PC-3 (cell line): Measurements from ENCODE around the gene PTOV1. TPM values are rescaled to one million over a fixed set of nuclear protein-coding genes. Genes with fewer than 3 reads are reported as not detected.

Experiments used
- ATAC-seq: fragments of 200-7000 bp; cut with Tn5 transposase; 2 replicates; pipeline ENCODE4 v1.9.1; 2020; ENCODE audit warnings: mild to moderate bottlenecking, moderate library complexity
- BruUV-seq: library from RNA; stranded (reverse); fragments of 400-500 nt; replicated peaks from 2 replicates; lab custom pipeline; 2021; lab: Mats Ljungman, UMichigan
- CTCF ChIA-PET: fragments of 300-600 bp; sonication (Branson Sonifier 250); formaldehyde crosslinking; loops from one replicate; lab custom pipeline; 2022; ENCODE audit warnings: antibody characterized with exemption; lab: Charles Lee
- POLR2A ChIA-PET: fragments of 300-600 bp; sonication (Branson Sonifier 250); formaldehyde crosslinking; loops from one replicate; lab custom pipeline; 2022; ENCODE audit warnings: antibody characterized with exemption; ENCODE audit not compliant: unreplicated experiment; lab: Charles Lee
- DNase-seq: peaks from one replicate; pipeline ENCODE4 v3.0.0-alpha.2; 2015
- H2AFZ ChIP-seq: fragments of 300-600 bp; sonication (generic); 2 replicates; pipeline ENCODE4 v1.6.0; 2016; ENCODE audit warnings: antibody characterized with exemption, low read length
- H3F3A ChIP-seq: fragments of 300-600 bp; sonication (generic); one replicate; pipeline ENCODE4 v1.6.0; 2017; ENCODE audit warnings: antibody characterized with exemption, low read length, control low read depth, mild to moderate bottlenecking; ENCODE audit not compliant: unreplicated experiment
- H3K27ac ChIP-seq: fragments of 300-600 bp; sonication (generic); 2 replicates; pipeline ENCODE4 v1.5.1; 2016; ENCODE audit warnings: mild to moderate bottlenecking, low read length
- H3K27me3 ChIP-seq: fragments of 300-600 bp; sonication (generic); 2 replicates; pipeline ENCODE4 v1.6.1; 2016; ENCODE audit warnings: low read length, mixed read lengths
- H3K36me3 ChIP-seq: fragments of 300-600 bp; sonication (generic); 2 replicates; pipeline ENCODE4 v1.6.1; 2016; ENCODE audit warnings: low read depth, mixed run types, low read length, mixed read lengths
- H3K4me1 ChIP-seq: fragments of 300-600 bp; sonication (generic); 2 replicates; pipeline ENCODE4 v1.5.1; 2016; ENCODE audit warnings: low read length; ENCODE audit not compliant: insufficient read depth
- H3K4me2 ChIP-seq: fragments of 300-600 bp; sonication (generic); 2 replicates; pipeline ENCODE4 v1.6.0; 2016; ENCODE audit warnings: low read length
- H3K4me3 ChIP-seq: fragments of 300-600 bp; sonication (generic); 2 replicates; pipeline ENCODE4 v1.5.1; 2016; ENCODE audit warnings: mild to moderate bottlenecking, low read length, mixed read lengths
- H3K79me2 ChIP-seq: fragments of 300-600 bp; sonication (generic); 2 replicates; pipeline ENCODE4 v1.6.1; 2017; ENCODE audit warnings: low read length, mixed read lengths
- H3K9ac ChIP-seq: fragments of 300-600 bp; sonication (generic); 2 replicates; pipeline ENCODE4 v1.6.0; 2016; ENCODE audit warnings: mild to moderate bottlenecking, low read length
- H3K9me2 ChIP-seq: fragments of 300-600 bp; sonication (generic); replicated peaks from 2 replicates; pipeline ENCODE4 v1.6.1; 2016; ENCODE audit warnings: mixed run types, low read length, mixed read lengths
- H3K9me3 ChIP-seq: fragments of 300-600 bp; sonication (generic); 2 replicates; pipeline ENCODE4 v1.6.1; 2016; ENCODE audit warnings: low read length, mixed read lengths
- H4K20me1 ChIP-seq: fragments of 300-600 bp; sonication (generic); 2 replicates; pipeline ENCODE4 v1.6.1; 2016; ENCODE audit warnings: low read length, mixed read lengths
- EZH2 ChIP-seq: fragments of 300-600 bp; sonication (generic); IDR thresholded peaks from one replicate; pipeline ENCODE4 v1.6.1; 2017; ENCODE audit warnings: antibody characterized with exemption, mild to moderate bottlenecking, low read length; ENCODE audit not compliant: unreplicated experiment
- EZH2phosphoT487 ChIP-seq: fragments of 300-600 bp; sonication (generic); IDR thresholded peaks from 2 replicates; pipeline ENCODE4 v1.6.1; 2018; ENCODE audit warnings: mild to moderate bottlenecking, antibody characterized with exemption, low read length, borderline replicate concordance
- intact Hi-C: fragments of 100-400 bp; cut with micrococcal nuclease; formaldehyde crosslinking; loops from 2 replicates; pipeline ENCODE4 v1.9.0; 2023
- total RNA-seq: library from RNA; depleted of rRNA; stranded (reverse); fragments of >200 nt; gene quantifications from 2 replicates; pipeline ENCODE4 v1.2.3, GENCODE V29; 2014
- TF ChIP-seq, protein P1 (sequence below): fragments of 300-600 bp; sonication (generic); conservative IDR thresholded peaks from 2 replicates; pipeline ENCODE4 v1.5.1; 2017; ENCODE audit warnings: antibody characterized with exemption, low read depth, mild to moderate bottlenecking, low read length

PTOV1 gene
- total RNA-seq, 1 experiment from 2014 or later = 148 TPM

DNA sequence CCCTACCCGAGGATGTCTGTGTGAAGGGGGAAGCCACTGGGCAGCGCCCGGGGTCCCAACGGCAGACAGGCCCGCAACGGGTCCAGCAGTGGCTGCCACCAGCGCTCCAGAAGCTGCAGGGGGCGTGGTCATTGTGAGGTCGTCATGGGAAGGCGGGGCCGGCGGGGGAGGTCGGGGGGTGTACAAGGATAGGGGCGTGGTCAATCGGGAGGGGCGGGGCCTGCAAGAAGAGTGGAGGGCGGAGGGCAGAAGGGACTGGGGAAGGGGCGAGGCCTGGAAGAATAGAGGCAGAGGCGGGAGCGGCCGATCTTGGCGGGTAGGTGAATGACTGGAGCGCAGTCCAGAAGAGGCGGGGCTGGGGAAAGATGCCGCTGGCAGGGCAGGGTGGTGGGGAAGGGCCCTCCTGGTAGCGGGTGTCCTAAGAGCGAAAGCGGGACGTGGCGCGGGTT lies 42.2 kb upstream of the PTOV1 start:
- Histone ChIP-seq H3K4me1 (peaks cover 15% of the 10 kb centered on the region), H3K27me3 (no peaks in the 10 kb centered on the region), H4K20me1 (no peaks in the 10 kb centered on the region), H3K79me2 (no peaks in the 10 kb centered on the region), H3K9ac (peak overlapping the region; percentile 12), H3K27ac (no peak overlapping the region), H3K36me3 (peaks cover 7% of the 10 kb centered on the region), H2AFZ (peak overlapping the region; percentile 96), H3K9me3 (no peaks in the 10 kb centered on the region), H3F3A (peaks cover 7% of the 10 kb centered on the region), H3K4me3 (peak overlapping the region; percentile 77), H3K9me2 (no peaks in the 10 kb centered on the region), H3K4me2 (peak overlapping the region; percentile 91)
- ChIA-PET CTCF (no interaction called here), POLR2A (no interaction called here)
- DNase-seq (peak; percentile 79), ATAC-seq (peak; percentile 56)
- intact Hi-C loops = loop anchor here (5.0 kb wide), 2 partner anchors 116 to 131 kb away; partner anchors contain the start of genes CPT1C and PRMT1
- no TSS peak for BruUV-seq
- TF ChIP-seq EZH2 (no peak), EZH2phosphoT487 (no peak)
- TF ChIP-seq, protein P1, sequence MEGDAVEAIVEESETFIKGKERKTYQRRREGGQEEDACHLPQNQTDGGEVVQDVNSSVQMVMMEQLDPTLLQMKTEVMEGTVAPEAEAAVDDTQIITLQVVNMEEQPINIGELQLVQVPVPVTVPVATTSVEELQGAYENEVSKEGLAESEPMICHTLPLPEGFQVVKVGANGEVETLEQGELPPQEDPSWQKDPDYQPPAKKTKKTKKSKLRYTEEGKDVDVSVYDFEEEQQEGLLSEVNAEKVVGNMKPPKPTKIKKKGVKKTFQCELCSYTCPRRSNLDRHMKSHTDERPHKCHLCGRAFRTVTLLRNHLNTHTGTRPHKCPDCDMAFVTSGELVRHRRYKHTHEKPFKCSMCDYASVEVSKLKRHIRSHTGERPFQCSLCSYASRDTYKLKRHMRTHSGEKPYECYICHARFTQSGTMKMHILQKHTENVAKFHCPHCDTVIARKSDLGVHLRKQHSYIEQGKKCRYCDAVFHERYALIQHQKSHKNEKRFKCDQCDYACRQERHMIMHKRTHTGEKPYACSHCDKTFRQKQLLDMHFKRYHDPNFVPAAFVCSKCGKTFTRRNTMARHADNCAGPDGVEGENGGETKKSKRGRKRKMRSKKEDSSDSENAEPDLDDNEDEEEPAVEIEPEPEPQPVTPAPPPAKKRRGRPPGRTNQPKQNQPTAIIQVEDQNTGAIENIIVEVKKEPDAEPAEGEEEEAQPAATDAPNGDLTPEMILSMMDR = no peak

DNA sequence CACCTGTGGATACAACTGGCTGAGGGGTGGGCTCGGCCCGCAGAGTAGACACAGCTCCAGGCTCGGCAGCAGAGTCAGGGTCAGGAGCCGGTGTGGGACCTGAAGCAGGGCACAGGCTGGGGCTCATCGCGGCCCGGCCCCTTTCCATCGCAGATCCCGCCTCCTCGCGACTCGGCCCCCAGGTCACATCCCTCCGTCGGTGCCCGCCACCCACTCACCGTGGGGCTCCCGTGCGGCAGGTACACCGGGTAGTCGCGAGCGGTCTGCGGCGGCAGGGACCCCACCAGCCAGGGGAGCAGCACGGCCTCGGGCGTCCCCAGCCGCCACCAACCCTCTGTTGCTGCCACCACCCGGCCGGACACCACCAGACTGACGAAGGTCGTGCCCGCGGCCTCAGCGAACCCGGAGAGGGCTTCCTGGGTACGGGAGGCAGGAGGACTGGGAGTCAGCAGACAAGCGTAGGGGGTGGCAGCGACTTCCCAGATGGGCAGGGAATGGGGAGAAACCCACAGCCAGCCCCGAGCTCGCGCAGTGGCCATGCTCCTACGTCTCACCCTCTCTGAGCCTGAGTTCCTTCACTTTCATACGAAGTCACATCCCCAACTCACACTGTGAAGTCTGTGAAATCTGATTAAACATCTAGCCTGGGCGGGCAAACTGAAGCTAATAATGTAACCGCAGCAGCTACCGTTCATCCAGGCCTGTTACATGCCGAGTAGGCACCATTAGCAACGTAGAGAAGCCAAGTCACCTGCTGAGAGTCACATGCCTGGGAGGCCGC lies 41.6 kb upstream of the PTOV1 start:
- peaks cover 7% of the 10 kb centered on the region for H3K36me3 ChIP-seq
- H3K9me3 ChIP-seq = no peaks in the 10 kb centered on the region
- peaks cover 13% of the 10 kb centered on the region for H3F3A ChIP-seq
- POLR2A ChIA-PET = interaction anchor here (0.5 kb wide), 1 partner anchor 43 kb away, joined by 4 read pairs; the partner anchor contains the start of gene AP2A1
- peaks cover 21% of the 10 kb centered on the region for H3K4me1 ChIP-seq
- intact Hi-C loops = loop anchor here (5.0 kb wide), 2 partner anchors 117 to 132 kb away; partner anchors contain the start of genes CPT1C and PRMT1
- peak overlapping the region; percentile 96 for H2AFZ ChIP-seq
- H3K79me2 ChIP-seq = no peaks in the 10 kb centered on the region
- H4K20me1 ChIP-seq = no peaks in the 10 kb centered on the region
- no peaks in the 10 kb centered on the region for H3K27me3 ChIP-seq
- peak overlapping the region; percentile 77 for H3K4me3 ChIP-seq
- no peak overlapping the region for H3K27ac ChIP-seq
- peak; percentile 53 for ATAC-seq
- peak overlapping the region; percentile 12 for H3K9ac ChIP-seq
- CTCF ChIA-PET = interaction anchor here (0.8 kb wide), 1 partner anchor 10 kb away, joined by 7 read pairs; no protein-coding TSS in a partner anchor
- BruUV-seq = no TSS peak
- TF ChIP-seq EZH2 (no peak), EZH2phosphoT487 (no peak)
- TF ChIP-seq, protein P1 = peak; percentile 53; the same call in 1 of the 2 replicates
- H3K4me2 ChIP-seq = peak overlapping the region; percentile 91
- H3K9me2 ChIP-seq = no peaks in the 10 kb centered on the region
- peak; percentile 36 for DNase-seq
